Fibroblast of lung (primary cell): Measurements from ENCODE around the gene GLCCI1. TPM values are rescaled to one million over a fixed set of nuclear protein-coding genes. Genes with fewer than 3 reads are reported as not detected.

ENCODE experiments used
- DNase-seq, 2 donors: peaks; one replicate each; pipeline versions ENCODE4 v3.0.0 to v3.0.0-alpha.2; 2010; ENCODE audit warnings: low read depth in 2 of 2
- H2AFZ ChIP-seq: 2 replicates; pipeline ENCODE4 v1.5.1; 2012; ENCODE audit warnings: low read length, control low read depth, inconsistent platforms
- H3K27ac ChIP-seq: 2 replicates; pipeline ENCODE4 v1.5.1; 2011; ENCODE audit warnings: low read length, control low read depth; ENCODE audit not compliant: insufficient read depth
- H3K27me3 ChIP-seq: 2 replicates; pipeline ENCODE4 v1.5.1; 2011; ENCODE audit warnings: mild to moderate bottlenecking, low read length; ENCODE audit not compliant: control insufficient read depth, insufficient read depth
- H3K36me3 ChIP-seq: 2 replicates; pipeline ENCODE4 v1.5.1; 2011; ENCODE audit warnings: low read length; ENCODE audit not compliant: control insufficient read depth, insufficient read depth
- H3K4me1 ChIP-seq: 2 replicates; pipeline ENCODE4 v1.5.1; 2011; ENCODE audit warnings: low read length; ENCODE audit not compliant: control insufficient read depth, insufficient read depth; ENCODE audit errors: extremely low read depth
- H3K4me2 ChIP-seq: 2 replicates; pipeline ENCODE4 v1.5.1; 2011; ENCODE audit warnings: low read length, control low read depth; ENCODE audit not compliant: insufficient read depth; ENCODE audit errors: extremely low read depth
- H3K4me3 ChIP-seq, 4 experiments: fragments of 200-600 bp in 1 of 4; sonication (generic) in 1 of 4; replicated peaks in 1 of 4; 2 replicates each; pipeline ENCODE4 v1.5.1; 2011 to 2016; ENCODE audit warnings: low read length in 4 of 4, low read depth in 3 of 4, mild to moderate bottlenecking in 3 of 4, control low read depth in 2 of 4, inconsistent platforms in 1 of 4, mixed read lengths in 1 of 4; ENCODE audit not compliant: insufficient read depth in 1 of 4; ENCODE audit errors: control extremely low read depth in 1 of 4
- H3K79me2 ChIP-seq: 2 replicates; pipeline ENCODE4 v1.5.1; 2012; ENCODE audit warnings: mild to moderate bottlenecking, low read length, inconsistent platforms; ENCODE audit not compliant: control insufficient read depth, insufficient read depth
- H3K9ac ChIP-seq: 2 replicates; pipeline ENCODE4 v1.5.1; 2011; ENCODE audit warnings: mild to moderate bottlenecking, low read length, control low read depth; ENCODE audit not compliant: insufficient read depth
- H3K9me3 ChIP-seq: 2 replicates; pipeline ENCODE4 v1.5.1; 2012; ENCODE audit warnings: low read depth, low read length; ENCODE audit not compliant: control insufficient read depth, insufficient read depth
- H4K20me1 ChIP-seq: 2 replicates; pipeline ENCODE4 v1.5.1; 2011; ENCODE audit warnings: low read length; ENCODE audit not compliant: control insufficient read depth, insufficient read depth; ENCODE audit errors: extremely low read depth
- CTCF ChIP-seq, 2 donors: IDR thresholded peaks in 1 of 2; conservative IDR thresholded peaks in 1 of 2; 1 replicate in 1 of 2; 2 replicates in 1 of 2; pipeline ENCODE4 v1.5.1; 2011 to 2012; ENCODE audit warnings: low read length in 2 of 2, control low read depth in 1 of 2, inconsistent platforms in 1 of 2, low read depth in 1 of 2, mild to moderate bottlenecking in 1 of 2
- EZH2 ChIP-seq: IDR thresholded peaks from 2 replicates; pipeline ENCODE4 v1.5.1; 2012; ENCODE audit warnings: low read length, control low read depth, mild to moderate bottlenecking; ENCODE audit errors: missing control alignments
- polyA plus RNA-seq, 2 donors: library from polyadenylated mRNA; depleted of rRNA in 1 of 2; stranded (reverse) in 1 of 2; unstranded in 1 of 2; fragments of >200 nt; gene quantifications; 2 replicates each; pipeline ENCODE4 v1.2.1, GENCODE V29; 2011 to 2012; ENCODE audit warnings: missing spikeins in 1 of 2
- total RNA-seq: library from RNA; depleted of rRNA; stranded (reverse); fragments of >200 nt; gene quantifications from 2 replicates; pipeline ENCODE4 v1.2.1, GENCODE V29; 2014

The GLCCI1 gene
- total and polyA plus RNA-seq, 2 donors (not counting 1 experiment from before 2014, with no cell fraction given) = 4.4 to 8.3 TPM

DNA sequence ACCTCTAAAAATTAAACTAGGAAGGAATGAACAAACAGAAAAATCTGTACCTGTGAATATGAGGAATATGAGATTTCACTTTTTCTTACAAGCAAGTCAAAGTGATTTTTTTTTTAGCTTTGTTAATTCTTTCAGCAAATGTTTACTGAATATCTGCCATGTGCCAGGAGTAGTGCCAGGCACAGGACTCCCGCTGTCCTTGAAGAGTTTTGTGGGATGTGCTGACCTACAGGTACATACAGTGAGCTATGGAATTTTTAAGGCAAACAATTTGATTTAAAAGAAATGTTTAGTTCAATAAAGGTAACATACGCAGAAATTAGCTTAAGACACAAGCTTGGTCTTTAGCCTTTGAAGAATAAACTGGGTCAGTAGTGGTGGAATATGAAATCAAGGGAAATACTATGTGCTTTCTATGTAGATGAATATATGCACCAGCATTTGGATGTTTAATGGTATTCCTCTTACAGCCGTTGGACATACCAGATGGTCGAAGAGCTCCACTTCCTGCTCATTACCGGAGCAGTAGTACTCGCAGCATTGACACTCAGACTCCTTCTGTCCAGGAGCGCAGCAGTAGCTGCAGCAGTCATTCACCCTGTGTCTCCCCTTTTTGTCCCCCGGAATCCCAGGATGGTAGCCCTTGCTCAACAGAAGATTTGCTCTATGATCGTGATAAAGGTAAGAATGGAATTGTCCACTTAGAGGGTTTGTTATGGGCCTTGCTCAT is 102.0 kb downstream of the GLCCI1 start:
- Histone ChIP-seq H3K27me3 (no peaks in the 10 kb centered on the region), H3K36me3 (no peaks in the 10 kb centered on the region), H3K79me2 (no peaks in the 10 kb centered on the region), H3K4me1 (no peaks in the 10 kb centered on the region), H3K9me3 (no peaks in the 10 kb centered on the region), H3K4me3 (no peak overlapping the region), H3K27ac (no peak overlapping the region), H3K4me2 (no peak overlapping the region), H2AFZ (no peak overlapping the region), H4K20me1 (no peaks in the 10 kb centered on the region), H3K9ac (no peak overlapping the region)
- DNase-seq = no peak
- TF ChIP-seq CTCF (conservative IDR thresholded peaks at IDR 0.05 in 1 of 2, IDR thresholded peaks at IDR 0.05 in 1 of 2; ENCODE audit: low read depth in 1 of 2, low read length in 2 of 2) = no peak
- TF ChIP-seq EZH2 = no peak

GRCh38 chr7:8078418-8078817 is 109.8 kb downstream of the GLCCI1 start:
- no peak overlapping the region for H3K27ac ChIP-seq
- no peaks in the 10 kb centered on the region for H3K36me3 ChIP-seq
- H3K4me2 ChIP-seq = no peak overlapping the region
- no peak overlapping the region for H3K4me3 ChIP-seq
- no peaks in the 10 kb centered on the region for H4K20me1 ChIP-seq
- H3K27me3 ChIP-seq = no peaks in the 10 kb centered on the region
- H3K4me1 ChIP-seq = no peaks in the 10 kb centered on the region
- H3K79me2 ChIP-seq = no peaks in the 10 kb centered on the region
- H3K9me3 ChIP-seq = no peaks in the 10 kb centered on the region
- DNase-seq = no peak
- no peak overlapping the region for H2AFZ ChIP-seq
- TF ChIP-seq CTCF (conservative IDR thresholded peaks at IDR 0.05 in 1 of 2, IDR thresholded peaks at IDR 0.05 in 1 of 2; ENCODE audit: low read depth in 1 of 2, low read length in 2 of 2) = no peak
- TF ChIP-seq EZH2 = no peak
- H3K9ac ChIP-seq = no peak overlapping the region

DNA sequence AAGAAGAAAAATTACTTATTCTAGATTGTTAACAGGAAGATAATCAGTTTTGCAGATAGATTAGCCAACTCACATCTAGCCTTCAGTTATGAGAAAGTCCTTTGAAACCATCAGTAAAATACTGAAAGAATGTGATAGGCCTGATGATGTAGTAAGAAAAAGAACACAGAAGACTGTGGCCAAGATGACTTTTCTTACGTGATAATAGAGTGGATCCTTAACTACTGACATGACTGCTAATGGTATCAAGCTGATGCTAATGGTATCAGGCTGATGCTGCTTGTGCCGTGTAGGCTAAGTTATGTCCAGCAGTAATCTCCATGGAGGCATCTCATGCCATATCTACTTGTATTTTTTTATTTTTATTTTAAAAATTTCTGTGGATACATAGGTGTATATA is 114.2 kb downstream of the GLCCI1 start:
- Histone ChIP-seq H3K4me1 (no peaks in the 10 kb centered on the region), H2AFZ (no peak overlapping the region), H3K4me3 (no peak overlapping the region), H3K9me3 (no peaks in the 10 kb centered on the region), H3K9ac (no peak overlapping the region), H3K27ac (no peak overlapping the region), H3K79me2 (no peaks in the 10 kb centered on the region), H3K27me3 (no peaks in the 10 kb centered on the region), H4K20me1 (no peaks in the 10 kb centered on the region), H3K4me2 (no peak overlapping the region), H3K36me3 (no peaks in the 10 kb centered on the region)
- no peak for TF ChIP-seq EZH2
- no peak for TF ChIP-seq CTCF (conservative IDR thresholded peaks at IDR 0.05 in 1 of 2, IDR thresholded peaks at IDR 0.05 in 1 of 2; ENCODE audit: low read depth in 1 of 2, low read length in 2 of 2)
- DNase-seq = no peak
